Smooth muscle cell (in vitro differentiated cells): Measurements from ENCODE around the gene CASKIN1. TPM values are rescaled to one million over a fixed set of nuclear protein-coding genes. Genes with fewer than 3 reads are reported as not detected.

Source experiments
- DNase-seq: peaks from one replicate; lab custom pipeline; 2025; ENCODE audit not compliant: unreplicated experiment; lab: John Stamatoyannopoulos, UW
- H2AFZ ChIP-seq: fragments of 200-600 bp; sonication (generic); 2 replicates; pipeline ENCODE4 v1.6.0; 2016; ENCODE audit warnings: antibody characterized with exemption, low read depth, mild to moderate bottlenecking
- H3F3A ChIP-seq: fragments of 200-600 bp; sonication (generic); 2 replicates; pipeline ENCODE4 v1.6.0; 2017; ENCODE audit warnings: antibody characterized with exemption, low read depth
- H3K27ac ChIP-seq: fragments of 200-600 bp; sonication (generic); 2 replicates; pipeline ENCODE4 v1.5.1; 2016; ENCODE audit warnings: low read depth, mild to moderate bottlenecking
- H3K27me3 ChIP-seq: fragments of 200-600 bp; sonication (generic); 2 replicates; pipeline ENCODE4 v1.6.1; 2016; ENCODE audit warnings: low read depth, mild to moderate bottlenecking
- H3K36me3 ChIP-seq: fragments of 200-600 bp; sonication (generic); 2 replicates; pipeline ENCODE4 v1.5.1; 2016; ENCODE audit warnings: low read depth
- H3K4me1 ChIP-seq: fragments of 200-600 bp; sonication (generic); 2 replicates; pipeline ENCODE4 v1.5.1; 2016; ENCODE audit warnings: low read depth
- H3K4me2 ChIP-seq: fragments of 200-600 bp; sonication (generic); 2 replicates; pipeline ENCODE4 v1.6.0; 2016; ENCODE audit warnings: mild to moderate bottlenecking
- H3K4me3 ChIP-seq: fragments of 200-600 bp; sonication (generic); 2 replicates; pipeline ENCODE4 v1.5.1; 2016; ENCODE audit warnings: mild to moderate bottlenecking
- H3K79me2 ChIP-seq: fragments of 200-600 bp; sonication (generic); 2 replicates; pipeline ENCODE4 v1.6.0; 2016; ENCODE audit warnings: low read depth, mild to moderate bottlenecking
- H3K9ac ChIP-seq: fragments of 200-600 bp; sonication (generic); 2 replicates; pipeline ENCODE4 v1.6.0; 2016; ENCODE audit warnings: low read depth
- H3K9me3 ChIP-seq: fragments of 200-600 bp; sonication (generic); replicated peaks from 2 replicates; pipeline ENCODE4 v1.5.1; 2016; ENCODE audit warnings: low read depth
- H4K20me1 ChIP-seq: fragments of 200-600 bp; sonication (generic); 2 replicates; pipeline ENCODE4 v1.6.0; 2016; ENCODE audit warnings: low read depth
- WGBS: methylation state at CpG from one replicate; pipeline ENCODE4 v1.1.7; 2016; ENCODE audit warnings: low lambda C conversion rate; 5-methylcytosine and 5-hydroxymethylcytosine counted together
- polyA plus RNA-seq: library from polyadenylated mRNA; unstranded; fragments of >200 nt; fragmentation: Nextera tagmentation; extraction: Ambion mirVana; gene quantifications from 2 replicates; pipeline ENCODE4 v1.2.1, GENCODE V29; 2016
- total RNA-seq: library from RNA; depleted of rRNA; stranded (reverse); fragments of >200 nt; gene quantifications from 2 replicates; pipeline ENCODE4 v1.2.3, GENCODE V29; 2014
- TF ChIP-seq, protein P1 (sequence below): fragments of 200-600 bp; sonication (generic); IDR thresholded peaks from 2 replicates; pipeline ENCODE4 v1.5.1; 2017; ENCODE audit warnings: borderline replicate concordance, mild to moderate bottlenecking, antibody characterized with exemption; ENCODE audit not compliant: insufficient read depth, poor library complexity, severe bottlenecking

The CASKIN1 gene
- total and polyA plus RNA-seq, 2 experiments from 2014 or later: 0.09 to 0.45 TPM

DNA sequence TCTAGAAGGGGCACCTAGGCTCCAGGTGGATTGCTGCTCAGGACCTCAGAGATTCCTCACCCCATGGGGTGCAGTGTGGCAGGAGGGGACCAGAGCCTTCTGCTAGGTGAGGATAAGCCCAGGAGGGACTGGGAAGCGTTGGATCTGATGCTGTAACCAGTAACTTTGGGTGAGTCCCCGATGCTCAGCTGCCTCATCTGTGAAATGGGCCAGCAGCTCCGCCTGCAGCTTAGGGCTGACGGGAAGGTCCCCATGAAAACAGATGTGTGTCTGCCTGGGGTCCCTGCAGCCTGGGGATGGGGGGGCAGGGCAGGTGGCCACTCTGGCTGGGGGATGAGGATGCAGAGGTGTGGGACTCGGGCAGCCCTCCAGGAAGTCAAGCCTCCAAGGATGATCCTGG lies 2.7 kb upstream of the CASKIN1 start:
- no peaks in the 10 kb centered on the region for H3K79me2 ChIP-seq
- no peak overlapping the region for H3K4me3 ChIP-seq
- no peaks in the 10 kb centered on the region for H3F3A ChIP-seq
- H4K20me1 ChIP-seq: no peaks in the 10 kb centered on the region
- H3K9me3 ChIP-seq: no peaks in the 10 kb centered on the region
- H3K36me3 ChIP-seq: no peaks in the 10 kb centered on the region
- H3K4me1 ChIP-seq: no peaks in the 10 kb centered on the region
- WGBS: 92% methylated on average over 5 of the region's 5 CpGs
- TF ChIP-seq, protein P1, sequence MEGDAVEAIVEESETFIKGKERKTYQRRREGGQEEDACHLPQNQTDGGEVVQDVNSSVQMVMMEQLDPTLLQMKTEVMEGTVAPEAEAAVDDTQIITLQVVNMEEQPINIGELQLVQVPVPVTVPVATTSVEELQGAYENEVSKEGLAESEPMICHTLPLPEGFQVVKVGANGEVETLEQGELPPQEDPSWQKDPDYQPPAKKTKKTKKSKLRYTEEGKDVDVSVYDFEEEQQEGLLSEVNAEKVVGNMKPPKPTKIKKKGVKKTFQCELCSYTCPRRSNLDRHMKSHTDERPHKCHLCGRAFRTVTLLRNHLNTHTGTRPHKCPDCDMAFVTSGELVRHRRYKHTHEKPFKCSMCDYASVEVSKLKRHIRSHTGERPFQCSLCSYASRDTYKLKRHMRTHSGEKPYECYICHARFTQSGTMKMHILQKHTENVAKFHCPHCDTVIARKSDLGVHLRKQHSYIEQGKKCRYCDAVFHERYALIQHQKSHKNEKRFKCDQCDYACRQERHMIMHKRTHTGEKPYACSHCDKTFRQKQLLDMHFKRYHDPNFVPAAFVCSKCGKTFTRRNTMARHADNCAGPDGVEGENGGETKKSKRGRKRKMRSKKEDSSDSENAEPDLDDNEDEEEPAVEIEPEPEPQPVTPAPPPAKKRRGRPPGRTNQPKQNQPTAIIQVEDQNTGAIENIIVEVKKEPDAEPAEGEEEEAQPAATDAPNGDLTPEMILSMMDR: no peak
- no peak overlapping the region for H2AFZ ChIP-seq
- H3K4me2 ChIP-seq: no peak overlapping the region
- H3K27ac ChIP-seq: no peak overlapping the region
- no peak overlapping the region for H3K9ac ChIP-seq
- DNase-seq: no peak
- peaks cover 43% of the 10 kb centered on the region for H3K27me3 ChIP-seq

DNA sequence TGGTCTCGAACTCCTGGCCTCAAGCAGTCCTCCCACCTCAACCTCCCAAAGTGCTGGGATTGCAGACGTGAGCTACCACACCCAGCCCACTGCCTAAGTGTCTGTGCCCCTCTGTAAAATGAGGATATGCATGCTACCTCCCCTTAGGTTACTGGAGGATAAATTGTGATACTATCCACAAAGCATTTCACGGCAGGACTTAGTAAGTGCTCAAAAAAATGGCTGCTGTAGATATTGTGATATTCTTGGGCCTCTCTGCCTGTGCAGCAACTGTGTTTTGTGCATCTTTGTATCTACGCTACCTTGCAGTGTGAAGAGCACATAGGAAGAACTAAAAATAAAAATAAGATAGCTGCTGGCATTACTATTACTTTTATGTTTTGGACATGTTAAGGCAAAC lies 1.9 kb upstream of the CASKIN1 start:
- peaks cover 43% of the 10 kb centered on the region for H3K27me3 ChIP-seq
- 75% methylated on average over 4 of the region's 4 CpGs for WGBS
- H2AFZ ChIP-seq: no peak overlapping the region
- no peak overlapping the region for H3K27ac ChIP-seq
- no peaks in the 10 kb centered on the region for H3K79me2 ChIP-seq
- no peaks in the 10 kb centered on the region for H3K36me3 ChIP-seq
- no peaks in the 10 kb centered on the region for H3K9me3 ChIP-seq
- no peak overlapping the region for H3K4me2 ChIP-seq
- no peak overlapping the region for H3K4me3 ChIP-seq
- H4K20me1 ChIP-seq: no peaks in the 10 kb centered on the region
- TF ChIP-seq, protein P1: no peak
- H3K9ac ChIP-seq: no peak overlapping the region
- DNase-seq: no peak
- H3K4me1 ChIP-seq: no peaks in the 10 kb centered on the region
- H3F3A ChIP-seq: no peaks in the 10 kb centered on the region

DNA sequence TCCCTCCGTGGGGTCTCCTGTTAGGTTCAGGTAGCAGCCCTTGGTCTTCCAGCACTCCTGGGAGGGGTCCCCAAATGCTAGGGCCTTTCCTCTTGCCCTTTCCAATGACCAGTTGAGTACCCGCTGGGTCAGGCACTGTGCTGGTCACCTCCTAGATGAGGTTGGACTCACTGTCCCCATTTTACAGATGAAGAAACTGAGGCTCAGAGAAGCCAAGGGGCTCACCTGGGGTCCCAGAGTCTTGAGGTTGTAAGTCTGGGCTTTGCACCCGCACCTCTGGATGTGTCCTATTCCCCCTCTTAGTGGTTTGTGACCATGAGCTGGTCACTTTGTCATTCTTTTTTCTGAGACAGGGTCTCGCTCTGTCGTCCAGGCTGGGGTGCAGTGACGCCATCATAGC lies 1.4 kb upstream of the CASKIN1 start:
- H3K9ac ChIP-seq: no peak overlapping the region
- H3K36me3 ChIP-seq: no peaks in the 10 kb centered on the region
- no peak for DNase-seq
- H3K27ac ChIP-seq: no peak overlapping the region
- TF ChIP-seq, protein P1: no peak
- H3K4me2 ChIP-seq: no peak overlapping the region
- no peaks in the 10 kb centered on the region for H3K4me1 ChIP-seq
- no peaks in the 10 kb centered on the region for H3K79me2 ChIP-seq
- WGBS: 92% methylated on average over 6 of the region's 6 CpGs
- H3K4me3 ChIP-seq: no peak overlapping the region
- peaks cover 43% of the 10 kb centered on the region for H3K27me3 ChIP-seq
- no peak overlapping the region for H2AFZ ChIP-seq
- no peaks in the 10 kb centered on the region for H3K9me3 ChIP-seq
- H3F3A ChIP-seq: no peaks in the 10 kb centered on the region
- H4K20me1 ChIP-seq: no peaks in the 10 kb centered on the region

DNA sequence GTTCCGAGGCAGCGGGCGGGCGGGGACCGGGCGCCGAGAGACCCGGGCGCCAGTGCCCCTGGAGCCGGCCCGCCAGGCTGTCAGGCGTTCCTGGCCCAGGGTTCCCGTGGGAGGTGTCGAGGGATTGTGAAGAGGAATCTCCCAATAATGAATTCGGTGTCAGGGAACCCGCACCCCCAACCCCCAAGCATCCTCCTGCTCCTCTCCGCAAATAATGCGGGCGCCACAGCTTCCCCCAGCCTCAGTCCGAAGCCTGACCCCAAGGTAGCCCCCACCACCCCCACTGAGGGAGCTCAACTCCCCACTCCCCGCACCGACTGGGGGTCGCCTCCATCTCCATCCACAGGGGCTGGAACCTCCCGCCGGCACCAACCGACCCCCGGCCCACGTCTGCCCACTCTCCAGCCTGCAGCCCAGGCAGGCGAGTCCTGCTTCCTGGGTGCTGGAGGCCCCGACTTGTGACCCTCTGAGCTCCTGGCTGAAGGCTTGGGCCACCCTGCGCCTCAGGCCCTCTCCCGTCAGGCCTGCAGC lies 641 bp upstream of the CASKIN1 start:
- H3K9ac ChIP-seq: no peak overlapping the region
- H3K4me2 ChIP-seq: peak overlapping the region; percentile 83
- no peaks in the 10 kb centered on the region for H4K20me1 ChIP-seq
- WGBS: 57% methylated on average over 17 of the region's 32 CpGs
- peaks cover 43% of the 10 kb centered on the region for H3K27me3 ChIP-seq
- H3K4me3 ChIP-seq: peak overlapping the region; percentile 32
- H3K9me3 ChIP-seq: no peaks in the 10 kb centered on the region
- no peaks in the 10 kb centered on the region for H3K36me3 ChIP-seq
- no peak for DNase-seq
- no peak overlapping the region for H3K27ac ChIP-seq
- H3K4me1 ChIP-seq: no peaks in the 10 kb centered on the region
- no peaks in the 10 kb centered on the region for H3F3A ChIP-seq
- H3K79me2 ChIP-seq: no peaks in the 10 kb centered on the region
- TF ChIP-seq, protein P1: no peak
- H2AFZ ChIP-seq: no peak overlapping the region
